M059J (cell line): ENCODE results near the gene JPH3. TPM values are rescaled to one million over a fixed set of nuclear protein-coding genes. Genes with fewer than 3 reads are reported as not detected.

Experiments used
- DNase-seq: peaks from one replicate; pipeline ENCODE4 v3.0.0-alpha.2; 2012; ENCODE audit warnings: low read depth
- total RNA-seq: library from RNA; depleted of rRNA; stranded (reverse); fragments of >200 nt; shearing (Covaris generic); gene quantifications from 2 replicates; pipeline ENCODE4 v1.2.3, GENCODE V29; 2014; rRNA removed

Gene JPH3
- total RNA-seq, 1 experiment from 2014 or later = 0.05 TPM

GRCh38 chr16:87740441-87740840, 138.1 kb downstream of the JPH3 start:
- no peak for DNase-seq

- DNase-seq = no peak
These were observed 138.7 kb downstream of the JPH3 start for GRCh38 chr16:87740909-87741424.

- DNase-seq = no peak
These were observed 139.6 kb downstream of the JPH3 start for GRCh38 chr16:87741700-87742415.

GRCh38 chr16:87742781-87743490, 140.6 kb downstream of the JPH3 start:
- no peak for DNase-seq

- no peak for DNase-seq
These were observed 142.6 kb downstream of the JPH3 start for GRCh38 chr16:87744750-87745514.

GRCh38 chr16:87746178-87746577, 143.9 kb downstream of the JPH3 start:
- DNase-seq = no peak

Other genes starting within 250 kb of the JPH3 start
- 9.7 and 14.4 TPM in 2 replicates for gene FBXO31, start 218.7 kb upstream of the JPH3 start, total RNA-seq
- 26.0 and 54.2 TPM in 2 replicates for gene MAP1LC3B, start 210.2 kb upstream of the JPH3 start, total RNA-seq
- 3.4 and 7.8 TPM in 2 replicates for gene ZCCHC14, start 109.5 kb upstream of the JPH3 start, total RNA-seq
- 7.9 and 14.7 TPM in 2 replicates for gene KLHDC4, start 163.5 kb downstream of the JPH3 start, total RNA-seq